ENCODE data around the gene STK25.

The STK25 gene

DNA sequence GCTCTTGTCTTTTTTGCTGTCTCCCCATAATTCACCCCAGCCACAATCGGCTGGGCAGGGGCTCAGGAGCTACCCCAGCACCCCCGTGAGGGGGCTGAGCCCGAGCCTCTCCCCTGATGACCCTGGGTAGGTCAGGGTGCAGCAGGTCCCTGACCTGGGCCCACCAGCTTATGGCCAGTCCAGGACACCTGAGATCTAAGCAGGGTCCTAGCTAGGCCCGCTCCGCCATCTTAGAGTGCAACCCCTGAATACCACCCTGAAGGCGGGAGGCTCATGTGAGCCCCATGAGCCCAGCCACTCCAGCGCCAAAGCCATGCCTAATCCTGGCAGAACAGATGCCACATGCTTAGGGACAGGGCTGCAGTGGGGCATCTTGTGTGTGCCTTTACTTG is 16.2 kb downstream of the STK25 start:
- DNase-seq: no peak

GRCh38 chr2:241491549-241492173 is 16.7 kb downstream of the STK25 start:
- DNase-seq: no peak

- no peak for DNase-seq
Measured at GRCh38 chr2:241490825-241491506, 17.4 kb downstream of the STK25 start.

GRCh38 chr2:241489733-241490680 is 18.4 kb downstream of the STK25 start:
- DNase-seq: no peak

GRCh38 chr2:241489088-241489487 is 19.3 kb downstream of the STK25 start:
- no peak for DNase-seq

- DNase-seq: no peak
Measured at GRCh38 chr2:241485172-241485911, 23.0 kb downstream of the STK25 start.

DNA sequence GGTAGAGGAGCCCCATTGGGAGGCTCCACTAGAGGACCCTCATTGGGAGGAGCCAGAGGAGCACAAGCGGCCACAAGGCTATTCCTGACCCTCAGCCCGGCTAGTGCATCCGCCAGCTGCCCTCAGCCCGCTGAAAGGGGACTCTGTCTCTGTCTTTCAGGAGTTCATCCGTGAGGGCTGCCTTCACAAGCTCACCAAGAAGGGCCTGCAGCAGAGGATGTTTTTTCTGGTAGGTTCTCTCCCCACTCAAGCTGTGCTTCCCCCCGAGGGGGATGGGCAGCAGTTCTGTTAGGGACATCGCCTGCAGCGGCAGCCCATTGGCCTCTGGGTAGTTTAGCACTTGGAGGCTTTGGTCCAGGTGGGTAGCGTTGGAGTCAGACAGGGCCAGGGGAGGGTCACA is 25.1 kb downstream of the STK25 start:
- DNase-seq: no peak

DNA sequence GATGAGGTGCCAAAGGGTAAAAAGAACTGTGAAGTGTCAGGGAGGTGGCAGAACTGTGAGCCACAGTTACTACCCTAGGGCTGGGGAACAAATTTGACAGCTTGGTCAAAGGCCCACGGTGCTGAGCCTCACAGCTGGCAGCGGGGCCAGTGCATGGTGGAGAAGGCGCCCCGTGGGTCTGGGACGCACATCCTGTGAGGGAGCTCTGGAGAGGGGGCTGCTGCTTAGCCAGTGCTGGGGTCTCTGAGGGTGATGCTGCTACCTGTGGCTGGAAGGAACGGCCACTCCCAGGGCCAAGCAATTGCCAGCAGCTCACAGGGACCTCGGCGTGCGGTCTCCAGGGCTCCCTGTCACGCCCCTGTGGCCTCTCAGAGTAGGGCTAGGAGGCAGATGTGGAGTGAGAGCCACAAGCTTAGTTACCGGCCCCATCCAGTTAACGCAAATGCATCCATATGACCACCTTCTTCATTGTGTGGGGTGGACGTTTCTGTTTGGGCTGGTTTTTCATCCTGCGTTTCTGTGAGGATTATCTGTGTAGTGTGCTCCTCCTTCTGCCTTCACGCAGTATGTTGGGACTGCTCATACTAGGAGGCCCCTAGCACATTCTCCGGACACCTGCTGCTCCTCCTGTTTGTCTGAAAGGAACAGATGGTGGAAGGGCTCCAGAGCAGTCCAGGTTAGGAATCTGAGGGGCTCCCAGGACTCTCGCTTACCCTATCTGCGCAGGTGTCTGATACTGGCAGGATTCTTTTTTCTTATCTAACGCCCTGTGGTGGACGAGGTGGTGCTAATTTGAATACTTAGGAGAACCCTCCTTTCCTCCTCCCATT is 26.0 kb downstream of the STK25 start:
- no peak for DNase-seq

DNA sequence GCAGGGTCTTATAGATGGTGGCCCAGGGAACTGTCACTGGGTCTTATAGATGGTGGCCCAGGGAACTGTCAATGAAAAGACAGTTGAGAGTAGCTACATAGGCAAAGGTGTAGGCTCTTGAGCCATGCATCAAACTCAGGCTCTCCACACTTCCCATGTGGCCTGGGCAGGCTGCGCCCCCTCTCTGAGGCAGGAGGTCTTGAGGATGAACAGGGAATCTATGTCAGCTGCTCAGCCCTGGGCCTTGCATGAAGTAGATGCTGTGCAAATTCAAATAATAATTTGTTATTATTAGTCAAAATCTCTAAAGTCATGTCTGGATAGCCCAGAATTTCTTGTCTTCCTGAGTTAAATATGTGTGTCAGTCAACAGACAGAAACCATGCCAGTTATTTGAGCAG is 26.7 kb downstream of the STK25 start:
- DNase-seq: no peak

- DNase-seq: no peak
Measured at GRCh38 chr2:241479026-241479898, 29.1 kb downstream of the STK25 start.

DNA sequence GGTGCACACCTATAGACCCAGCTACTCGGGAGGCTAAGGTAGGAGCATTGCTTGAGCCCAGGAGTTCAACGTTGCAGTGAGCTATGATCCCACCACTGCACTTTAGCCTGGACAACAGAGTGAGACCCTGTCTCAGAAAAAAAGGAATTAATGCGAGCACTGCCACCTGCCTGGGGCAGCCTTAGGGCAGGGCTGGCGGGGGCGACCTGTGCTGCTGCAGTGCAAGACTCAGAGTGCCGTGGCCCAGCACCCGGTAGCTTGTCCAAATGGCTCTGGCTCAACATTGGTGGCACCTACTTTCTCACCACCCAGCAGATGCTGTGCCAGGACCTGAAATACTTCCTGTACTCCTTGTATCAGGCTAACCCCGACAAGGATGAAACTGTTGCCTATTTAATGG is 30.2 kb downstream of the STK25 start:
- DNase-seq: no peak

DNA sequence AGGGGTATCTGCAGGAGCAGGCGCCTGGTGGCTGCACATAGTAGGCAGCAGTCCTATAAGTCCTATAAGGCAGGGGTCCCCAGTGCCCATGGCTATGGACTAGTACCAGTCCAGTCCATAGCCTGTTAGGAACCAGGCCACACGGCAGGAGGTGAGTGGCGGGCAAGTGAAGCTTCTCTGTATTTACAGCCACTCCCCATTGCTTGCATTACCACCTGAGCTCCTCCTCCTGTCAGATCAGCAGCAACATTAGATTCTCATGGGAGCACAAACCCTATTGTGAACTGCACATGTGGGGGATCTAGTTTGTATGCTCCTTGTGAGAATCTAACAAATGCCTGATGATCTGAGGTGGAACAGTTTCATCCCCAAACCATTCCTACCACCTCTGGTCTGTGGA is 33.1 kb downstream of the STK25 start:
- DNase-seq: no peak

- DNase-seq: no peak
Measured at GRCh38 chr2:241473399-241473798, 35.0 kb downstream of the STK25 start.

GRCh38 chr2:241469746-241470145 is 38.6 kb downstream of the STK25 start:
- DNase-seq: no peak

- DNase-seq: no peak
Measured at GRCh38 chr2:241468476-241468781, 40.0 kb downstream of the STK25 start.

- DNase-seq: no peak
Measured at GRCh38 chr2:241467777-241468475, 40.5 kb downstream of the STK25 start.

GRCh38 chr2:241466230-241466629 is 42.2 kb downstream of the STK25 start:
- no peak for DNase-seq

DNA sequence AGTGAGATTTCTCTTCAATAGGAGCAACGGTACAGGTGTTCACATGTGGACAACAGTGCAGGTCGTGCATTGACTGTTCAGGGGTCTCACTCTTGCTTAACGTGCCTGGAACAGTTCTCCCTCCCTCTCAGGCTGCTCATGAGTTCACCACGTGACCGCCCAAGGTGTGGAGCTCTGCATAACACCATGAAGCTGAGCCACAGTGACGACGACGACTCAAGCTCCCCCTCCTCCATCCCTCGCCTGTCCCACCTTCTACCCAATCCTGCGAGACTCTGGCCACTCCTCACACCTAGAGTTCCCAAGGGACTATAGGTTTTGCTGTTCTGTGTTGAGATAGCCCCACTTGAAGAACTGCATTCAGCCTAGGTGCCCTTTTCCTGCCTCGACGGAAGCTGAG is 42.8 kb downstream of the STK25 start:
- no peak for DNase-seq

- no peak for DNase-seq
Measured at GRCh38 chr2:241463276-241464135, 44.9 kb downstream of the STK25 start.
